Measurements from ENCODE around the gene THOC1.
"Not testable (repeated sequence)": the region's sequence is repeated elsewhere in the genome, so short reads cannot be mapped to it uniquely, and the experiment has no call there.

Gene THOC1

GRCh38 chr18:267688-268552 is at the start of gene THOC1:
TSS of gene THOC1 (minus strand) at chr18:268047. CDS start at chr18:268019, 28 bp downstream.
- DNase-seq = peak; percentile 95

- no peak for DNase-seq
These were observed 49.8 kb upstream of the THOC1 start for GRCh38 chr18:317618-318017.

- DNase-seq = no peak
These were observed 48.5 kb upstream of the THOC1 start for GRCh38 chr18:316393-316792.

- no peak for DNase-seq
These were observed 46.1 kb upstream of the THOC1 start for GRCh38 chr18:313931-314330.

- DNase-seq = no peak
These were observed 44.6 kb upstream of the THOC1 start for GRCh38 chr18:312415-312814.

GRCh38 chr18:310042-310441 is 42.2 kb upstream of the THOC1 start:
- DNase-seq = no peak

GRCh38 chr18:308086-308485 is 40.2 kb upstream of the THOC1 start:
- not testable (repeated sequence) for DNase-seq

- DNase-seq = no peak
These were observed 38.9 kb upstream of the THOC1 start for GRCh38 chr18:306608-307255.

GRCh38 chr18:305003-305501 is 37.2 kb upstream of the THOC1 start:
- no peak for DNase-seq

- DNase-seq = no peak
These were observed 35.8 kb upstream of the THOC1 start for GRCh38 chr18:303607-304006.

- no peak for DNase-seq
These were observed 35.2 kb upstream of the THOC1 start for GRCh38 chr18:303011-303410.

GRCh38 chr18:302097-302496 is 34.2 kb upstream of the THOC1 start:
- no peak for DNase-seq

GRCh38 chr18:297936-298335 is 30.1 kb upstream of the THOC1 start:
- DNase-seq = no peak

GRCh38 chr18:295756-296490 is 28.1 kb upstream of the THOC1 start:
- no peak for DNase-seq

- DNase-seq = no peak
These were observed 26.7 kb upstream of the THOC1 start for GRCh38 chr18:294566-294965.

GRCh38 chr18:293536-293935 is 25.7 kb upstream of the THOC1 start:
- DNase-seq = no peak

GRCh38 chr18:292271-292670 is 24.4 kb upstream of the THOC1 start:
- DNase-seq = no peak

GRCh38 chr18:289970-290369 is 22.1 kb upstream of the THOC1 start:
- DNase-seq = not testable (repeated sequence)

- no peak for DNase-seq
These were observed 21.2 kb upstream of the THOC1 start for GRCh38 chr18:289026-289425.

- no peak for DNase-seq
These were observed 18.9 kb upstream of the THOC1 start for GRCh38 chr18:286515-287310.

GRCh38 chr18:285817-286216 is 18.0 kb upstream of the THOC1 start:
- DNase-seq = no peak

GRCh38 chr18:275486-275885 is 7.6 kb upstream of the THOC1 start:
- no peak for DNase-seq

GRCh38 chr18:274313-274712 is 6.5 kb upstream of the THOC1 start:
- no peak for DNase-seq
